K562 (cell line): ENCODE measurements around the gene TNNT1. TPM values are rescaled to one million over a fixed set of nuclear protein-coding genes. Genes with fewer than 3 reads are reported as not detected.
A peak's percentile ranks its signal among the peaks of the same experiment; 100 is the strongest.

Experiments
- ATAC-seq: fragments of 200-7000 bp; cut with Tn5 transposase; 3 replicates; pipeline ENCODE4 v1.9.1; 2020; ENCODE audit warnings: moderate library complexity
- BruUV-seq: library from RNA; stranded (reverse); fragments of 400-500 nt; replicated peaks from 2 replicates; lab custom pipeline; 2021; lab: Mats Ljungman, UMichigan
- CTCF ChIA-PET: fragments of 300-600 bp; formaldehyde crosslinking; extraction: SDS; loops from one replicate; lab custom pipeline; 2021; ENCODE audit warnings: low intra/inter-chr PET ratio; lab: Yijun Ruan, JAX
- POLR2A ChIA-PET: fragments of 300-600, 350-650 bp; sonication (Branson Sonifier 250); formaldehyde crosslinking; extraction: SDS; loops from one replicate; lab custom pipeline; 2021; ENCODE audit warnings: antibody characterized with exemption, inconsistent platforms; lab: Yijun Ruan, JAX
- DNase-seq, 4 experiments: peaks; one replicate each; pipeline versions ENCODE4 v3.0.0 to v3.0.0-alpha.2; 2011 to 2018; ENCODE audit warnings: low spot score in 3 of 4, mixed read lengths in 3 of 4; ENCODE audit errors: extremely low read depth in 1 of 4
- FAIRE-seq: peaks from 2 replicates; lab custom pipeline; 2011; peaks lifted over from hg19 to GRCh38; lab: Jason Lieb, UNC
- H2AFZ ChIP-seq: 2 replicates; pipeline ENCODE4 v1.6.0; 2011; ENCODE audit warnings: low read depth, low read length, control low read depth, inconsistent platforms
- H3K27ac ChIP-seq: fragments of 200-600 bp; 3 replicates; pipeline ENCODE4 v1.8.0; 2011; ENCODE audit warnings: low read depth, mild to moderate bottlenecking, control low read depth, inconsistent platforms, low read length, moderate library complexity, mixed read lengths; ENCODE audit errors: extremely low read depth
- H3K27me3 ChIP-seq, 2 experiments: fragments of 300-600 bp in 1 of 2; 2 replicates in 1 of 2; 3 replicates in 1 of 2; pipeline versions ENCODE4 v1.6.0 to v1.8.0; 2011; ENCODE audit warnings: inconsistent platforms in 2 of 2, low read length in 2 of 2, mild to moderate bottlenecking in 1 of 2, mixed read lengths in 1 of 2, moderate library complexity in 1 of 2; ENCODE audit not compliant: control insufficient read depth in 2 of 2, insufficient read depth in 2 of 2
- H3K36me3 ChIP-seq: fragments of 300-600 bp; 3 replicates; pipeline ENCODE4 v1.8.0; 2011; ENCODE audit warnings: mild to moderate bottlenecking, low read length, inconsistent platforms; ENCODE audit not compliant: control insufficient read depth, insufficient read depth
- H3K4me1 ChIP-seq, 2 experiments: fragments of 200-600 bp in 1 of 2; replicated peaks in 1 of 2; 2 replicates in 1 of 2; 3 replicates in 1 of 2; pipeline versions ENCODE4 v1.5.1 to v1.8.0; 2011; ENCODE audit warnings: inconsistent platforms in 2 of 2, low read length in 2 of 2, mild to moderate bottlenecking in 1 of 2, mixed read lengths in 1 of 2, moderate library complexity in 1 of 2; ENCODE audit not compliant: control insufficient read depth in 2 of 2, insufficient read depth in 2 of 2
- H3K4me2 ChIP-seq: 2 replicates; pipeline ENCODE4 v1.6.1; 2011; ENCODE audit warnings: low read length, control low read depth, inconsistent platforms, mixed read lengths; ENCODE audit not compliant: insufficient read depth
- H3K4me3 ChIP-seq: fragments of 200-600 bp; sonication (generic), shearing (Covaris generic); 2 replicates; pipeline ENCODE4 v1.5.1; 2016; ENCODE audit warnings: control low read depth, inconsistent platforms
- H3K79me2 ChIP-seq: fragments of 200-600 bp; 3 replicates; pipeline ENCODE4 v1.8.0; 2011; ENCODE audit warnings: low read length, inconsistent platforms; ENCODE audit not compliant: control insufficient read depth, insufficient read depth
- H3K9ac ChIP-seq, 2 experiments: 2 replicates each; pipeline versions ENCODE4 v1.6.0 to v1.6.1; 2011; ENCODE audit warnings: low read depth in 2 of 2, low read length in 2 of 2, control low read depth in 1 of 2, inconsistent platforms in 1 of 2, mild to moderate bottlenecking in 1 of 2, mixed read lengths in 1 of 2; ENCODE audit not compliant: insufficient read depth in 1 of 2
- H3K9me1 ChIP-seq: one replicate; pipeline ENCODE4 v1.6.0; 2011; ENCODE audit warnings: inconsistent platforms, mild to moderate bottlenecking, low read length, moderate library complexity; ENCODE audit not compliant: control insufficient read depth, insufficient read depth
- H3K9me3 ChIP-seq: replicated peaks from 2 replicates; pipeline ENCODE4 v1.5.1; 2011; ENCODE audit warnings: low read depth, low read length, inconsistent platforms; ENCODE audit not compliant: control insufficient read depth, insufficient read depth
- H4K20me1 ChIP-seq: replicated peaks from 2 replicates; pipeline ENCODE4 v1.6.1; 2011; ENCODE audit warnings: low read length, inconsistent platforms, mixed read lengths; ENCODE audit not compliant: control insufficient read depth, insufficient read depth
- POLR2A ChIP-seq: fragments of 450-650 bp; conservative IDR thresholded peaks from 2 replicates; pipeline ENCODE4 v1.6.1; 2016
- RNF2 ChIP-seq: sonication (generic); IDR thresholded peaks from 2 replicates; pipeline ENCODE4 v1.6.1; 2016
- ZBTB7A ChIP-seq: IDR thresholded peaks from 2 replicates; pipeline ENCODE4 v1.6.1; 2011; ENCODE audit warnings: low read depth, mild to moderate bottlenecking, low read length, moderate library complexity, borderline replicate concordance; ENCODE audit not compliant: control insufficient read depth
- ZNF12 ChIP-seq: sonication (generic); formaldehyde crosslinking; IDR thresholded peaks from 2 replicates; pipeline ENCODE4 v1.4.0; 2020; ENCODE audit warnings: mild to moderate bottlenecking, missing genetic modification reagents
- WGBS: fragments of 100-300 bp; shearing (Covaris generic); methylation state at CpG from one replicate; pipeline ENCODE4 v1.1.6; 2016; ENCODE audit warnings: low coverage, mixed read lengths; ENCODE audit not compliant: insufficient coverage; ENCODE audit errors: missing lambda C conversion rate; 5-methylcytosine and 5-hydroxymethylcytosine counted together
- in situ Hi-C: fragments of 300-500 bp; cut with MboI; formaldehyde crosslinking; loops from 4 replicates; pipeline ENCODE4 v1.15.0; 2018; ENCODE audit warnings: inconsistent platforms, mixed read lengths
- intact Hi-C: fragments of 100-400 bp; cut with micrococcal nuclease; formaldehyde crosslinking; loops from 2 replicates; pipeline ENCODE4 v1.14.2; 2022
- polyA plus RNA-seq, 8 experiments: library from polyadenylated mRNA; depleted of rRNA in 4 of 8; stranded (reverse) in 5 of 8; unstranded in 3 of 8; fragments of >200 nt; fragmentation: Nextera tagmentation in 2 of 8; fragmentation: Illumina TruSeq in 1 of 8; extraction: Ambion mirVana in 2 of 8; extraction: Trizol in 1 of 8; gene quantifications; 2 replicates each; pipeline versions ENCODE4 v1.2.1 to v1.2.3, GENCODE V29; 2011 to 2014; ENCODE audit warnings: inconsistent platforms in 1 of 8, missing spikeins in 1 of 8
- total RNA-seq, 7 experiments: library from RNA; depleted of rRNA in 6 of 7; stranded (reverse); fragments of >200 nt in 6 of 7; fragmentation: Illumina TruSeq in 2 of 7; extraction: Trizol in 2 of 7; gene quantifications; 2 replicates each; pipeline versions ENCODE4 v1.2.1 to v1.2.3, GENCODE V29; 2011 to 2021; ENCODE audit warnings: low replicate concordance in 1 of 7
- TF ChIP-seq, protein P1 (sequence below): sonication (generic); formaldehyde crosslinking; IDR thresholded peaks from 2 replicates; pipeline ENCODE4 v1.8.1; 2023; ENCODE audit warnings: mild to moderate bottlenecking, missing genetic modification reagents

TNNT1 gene
- total and polyA plus RNA-seq, 9 of the 15 experiments (the other 6 are each of a cell fraction or from before 2014, with no cell fraction given), result 31.8 to 390 (median 227) TPM

GRCh38 chr19:55161571-55162322 lies 12.7 kb upstream of the TNNT1 start:
- no peak overlapping the region for H3K9ac ChIP-seq
- FAIRE-seq, result no peak
- H3K4me1 ChIP-seq, result peaks cover 32 to 69% of the 10 kb centered on the region in 2 experiments
- no peak for ATAC-seq
- CTCF ChIA-PET, result interaction anchor here (1.9 kb wide), 1 partner anchor 20 kb away, joined by 20 read pairs; no protein-coding TSS in a partner anchor
- no peak overlapping the region for H3K27ac ChIP-seq
- POLR2A ChIA-PET, result interaction anchor here (2.9 kb wide), 1 partner anchor 15 kb away, joined by 13 read pairs; no protein-coding TSS in a partner anchor
- in situ Hi-C loops, result loop anchor here (25.0 kb wide), 1 partner anchor 976 kb away; the partner anchor contains the start of gene ZNF444
- TF ChIP-seq RNF2, result no peak
- TF ChIP-seq ZNF12 (CRISPR knock-in tag), result no peak
- TF ChIP-seq, protein P1, sequence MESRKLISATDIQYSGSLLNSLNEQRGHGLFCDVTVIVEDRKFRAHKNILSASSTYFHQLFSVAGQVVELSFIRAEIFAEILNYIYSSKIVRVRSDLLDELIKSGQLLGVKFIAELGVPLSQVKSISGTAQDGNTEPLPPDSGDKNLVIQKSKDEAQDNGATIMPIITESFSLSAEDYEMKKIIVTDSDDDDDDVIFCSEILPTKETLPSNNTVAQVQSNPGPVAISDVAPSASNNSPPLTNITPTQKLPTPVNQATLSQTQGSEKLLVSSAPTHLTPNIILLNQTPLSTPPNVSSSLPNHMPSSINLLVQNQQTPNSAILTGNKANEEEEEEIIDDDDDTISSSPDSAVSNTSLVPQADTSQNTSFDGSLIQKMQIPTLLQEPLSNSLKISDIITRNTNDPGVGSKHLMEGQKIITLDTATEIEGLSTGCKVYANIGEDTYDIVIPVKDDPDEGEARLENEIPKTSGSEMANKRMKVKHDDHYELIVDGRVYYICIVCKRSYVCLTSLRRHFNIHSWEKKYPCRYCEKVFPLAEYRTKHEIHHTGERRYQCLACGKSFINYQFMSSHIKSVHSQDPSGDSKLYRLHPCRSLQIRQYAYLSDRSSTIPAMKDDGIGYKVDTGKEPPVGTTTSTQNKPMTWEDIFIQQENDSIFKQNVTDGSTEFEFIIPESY (CRISPR knock-in tag), result peak; percentile 87
- TF ChIP-seq ZBTB7A, result 0 out of 2 replicates have a peak, but pooled peaks have one; percentile 19
- no peak for TF ChIP-seq POLR2A
- peaks cover 3% of the 10 kb centered on the region for H4K20me1 ChIP-seq
- no peak overlapping the region for H3K4me2 ChIP-seq
- no peaks in the 10 kb centered on the region for H3K27me3 ChIP-seq
- H3K9me3 ChIP-seq, result no peaks in the 10 kb centered on the region
- H3K79me2 ChIP-seq, result peaks cover 14% of the 10 kb centered on the region
- 97% methylated on average over 17 of the region's 61 CpGs for WGBS
- H3K9me1 ChIP-seq, result no peaks in the 10 kb centered on the region
- 0 out of 3 replicates have a peak, but pooled peaks cover 3% of the 10 kb centered on the region for H3K36me3 ChIP-seq
- no peak overlapping the region for H2AFZ ChIP-seq
- intact Hi-C loops, result no loop called here
- DNase-seq, result no peak
- no TSS peak for BruUV-seq
- H3K4me3 ChIP-seq, result no peak overlapping the region
